Mesenchymal stem cell (in vitro differentiated cells and primary cell): ENCODE data around the gene MACROD2. TPM values are rescaled to one million over a fixed set of nuclear protein-coding genes. Genes with fewer than 3 reads are reported as not detected.
A peak's percentile ranks its signal among the peaks of the same experiment; 100 is the strongest.

ENCODE experiments used
- DNase-seq: peaks from one replicate; pipeline ENCODE4 v3.0.0-alpha.2; 2013
- H2AFZ ChIP-seq: one replicate; pipeline ENCODE4 v1.6.1; 2013; ENCODE audit warnings: low read depth, mild to moderate bottlenecking, control low read depth, inconsistent platforms, low read length, moderate library complexity
- H2AK5ac ChIP-seq: 2 replicates; pipeline ENCODE4 v1.6.1; 2013; ENCODE audit warnings: low read length, moderate library complexity, mild to moderate bottlenecking, inconsistent platforms; ENCODE audit not compliant: severe bottlenecking
- H2BK120ac ChIP-seq: one replicate; pipeline ENCODE4 v1.6.1; 2013; ENCODE audit warnings: low read depth, mild to moderate bottlenecking, inconsistent platforms, low read length, moderate library complexity
- H2BK12ac ChIP-seq, 2 experiments: one replicate each; pipeline ENCODE4 v1.6.1; 2013; ENCODE audit warnings: inconsistent platforms in 2 of 2, low read length in 2 of 2, mild to moderate bottlenecking in 2 of 2, moderate library complexity in 2 of 2, control low read depth in 1 of 2
- H2BK15ac ChIP-seq: one replicate; pipeline ENCODE4 v1.6.1; 2013; ENCODE audit warnings: mild to moderate bottlenecking, low read depth, inconsistent platforms; ENCODE audit not compliant: poor library complexity, severe bottlenecking
- H2BK5ac ChIP-seq: 2 replicates; pipeline ENCODE4 v1.6.1; 2013; ENCODE audit warnings: low read depth, mild to moderate bottlenecking, low read length, control low read depth, inconsistent platforms; ENCODE audit not compliant: poor library complexity, severe bottlenecking
- H3K14ac ChIP-seq, 2 experiments: one replicate each; pipeline ENCODE4 v1.6.1; 2013; ENCODE audit warnings: inconsistent platforms in 2 of 2, low read length in 2 of 2, control low read depth in 1 of 2, mild to moderate bottlenecking in 1 of 2, moderate library complexity in 1 of 2
- H3K18ac ChIP-seq, 2 experiments: one replicate each; pipeline ENCODE4 v1.6.1; 2013; ENCODE audit warnings: inconsistent platforms in 2 of 2, low read length in 2 of 2, control low read depth in 1 of 2, low read depth in 1 of 2, mild to moderate bottlenecking in 1 of 2
- H3K23ac ChIP-seq, 2 experiments: one replicate each; pipeline ENCODE4 v1.6.1; 2013; ENCODE audit warnings: inconsistent platforms in 2 of 2, low read length in 2 of 2, mild to moderate bottlenecking in 2 of 2, moderate library complexity in 2 of 2, control low read depth in 1 of 2
- H3K27ac ChIP-seq: 2 replicates; pipeline ENCODE4 v1.5.1; 2013; ENCODE audit warnings: mild to moderate bottlenecking, moderate library complexity, low read length, control low read depth, inconsistent platforms; ENCODE audit not compliant: poor library complexity, severe bottlenecking
- H3K27me3 ChIP-seq, 2 experiments: 2 replicates each; pipeline versions ENCODE4 v1.6.1 to v1.7.0; 2013; ENCODE audit warnings: low read length in 2 of 2, mild to moderate bottlenecking in 2 of 2, moderate library complexity in 2 of 2, control low read depth in 1 of 2, inconsistent platforms in 1 of 2; ENCODE audit not compliant: control insufficient read depth in 1 of 2, insufficient read depth in 1 of 2
- H3K36me3 ChIP-seq, 2 experiments: 2 replicates each; pipeline versions ENCODE4 v1.6.1 to v1.7.0; 2013; ENCODE audit warnings: low read length in 2 of 2, control low read depth in 1 of 2, inconsistent platforms in 1 of 2, low read depth in 1 of 2, mild to moderate bottlenecking in 1 of 2; ENCODE audit not compliant: insufficient read depth in 2 of 2, control insufficient read depth in 1 of 2
- H3K4ac ChIP-seq, 2 experiments: one replicate each; pipeline ENCODE4 v1.6.1; 2013; ENCODE audit warnings: inconsistent platforms in 2 of 2, low read length in 2 of 2, mild to moderate bottlenecking in 2 of 2, moderate library complexity in 2 of 2, control low read depth in 1 of 2, low read depth in 1 of 2
- H3K4me1 ChIP-seq: 2 replicates; pipeline ENCODE4 v1.6.1; 2013; ENCODE audit warnings: low read depth, low read length, control low read depth; ENCODE audit not compliant: control insufficient read depth, insufficient read depth
- H3K4me2 ChIP-seq: 2 replicates; pipeline ENCODE4 v1.6.1; 2013; ENCODE audit warnings: low read length, mild to moderate bottlenecking, inconsistent platforms; ENCODE audit not compliant: poor library complexity, severe bottlenecking
- H3K4me3 ChIP-seq, 2 experiments: 2 replicates each; pipeline versions ENCODE4 v1.5.1 to v1.7.0; 2013; ENCODE audit warnings: low read length in 2 of 2, mild to moderate bottlenecking in 2 of 2, control low read depth in 1 of 2, low read depth in 1 of 2; ENCODE audit not compliant: insufficient read depth in 1 of 2
- H3K79me1 ChIP-seq: replicated peaks from 2 replicates; pipeline ENCODE4 v1.6.1; 2013; ENCODE audit warnings: mild to moderate bottlenecking, control low read depth, low read length, inconsistent platforms; ENCODE audit not compliant: poor library complexity, severe bottlenecking
- H3K9ac ChIP-seq: 2 replicates; pipeline ENCODE4 v1.7.0; 2013; ENCODE audit warnings: mild to moderate bottlenecking, low read length, moderate library complexity
- H3K9me3 ChIP-seq: 2 replicates; pipeline ENCODE4 v1.7.0; 2013; ENCODE audit warnings: mild to moderate bottlenecking, low read length; ENCODE audit not compliant: control insufficient read depth
- H4K8ac ChIP-seq: one replicate; pipeline ENCODE4 v1.6.1; 2013; ENCODE audit warnings: inconsistent platforms, mild to moderate bottlenecking, low read length, moderate library complexity
- H4K91ac ChIP-seq: one replicate; pipeline ENCODE4 v1.6.1; 2013; ENCODE audit warnings: mild to moderate bottlenecking, low read length, inconsistent platforms
- WGBS: methylation state at CpG from one replicate; pipeline ENCODE4 v1.1.7; 2013; ENCODE audit warnings: mixed read lengths; 5-methylcytosine and 5-hydroxymethylcytosine counted together
- polyA plus RNA-seq, 2 experiments: library from polyadenylated mRNA; stranded (reverse); fragments of 200-250 nt; gene quantifications; one replicate each; pipeline ENCODE4 v1.2.3, GENCODE V29; 2013

The MACROD2 gene
- 0.15 TPM for polyA plus RNA-seq (2013, experiment 1 of 2)
- polyA plus RNA-seq (2013, experiment 2 of 2), result 0.10 TPM

GRCh38 chr20:13995086-13995665, at the start of gene MACROD2:
TSS of gene MACROD2 (plus strand) at chr20:13995516.
- no peaks in the 10 kb centered on the region for H3K36me3 ChIP-seq
- WGBS, result 1% methylated on average over 39 of the region's 61 CpGs

GRCh38 chr20:13947719-13948118, 47.6 kb upstream of the MACROD2 start:
- H3K27me3 ChIP-seq, result no peaks in the 10 kb centered on the region
- DNase-seq, result no peak
- H3K4me1 ChIP-seq, result no peaks in the 10 kb centered on the region
- H3K23ac ChIP-seq, result peak overlapping the region in 1 of 2 experiments; percentile 23
- H2BK12ac ChIP-seq, result no peak overlapping the region
- no peak overlapping the region for H2AK5ac ChIP-seq
- no peak overlapping the region for H3K4me3 ChIP-seq
- H3K18ac ChIP-seq, result peak overlapping the region in 1 of 2 experiments; percentile 21
- H3K9me3 ChIP-seq, result no peaks in the 10 kb centered on the region
- H3K79me1 ChIP-seq, result no peaks in the 10 kb centered on the region
- no peak overlapping the region for H3K9ac ChIP-seq
- no peak overlapping the region for H2AFZ ChIP-seq
- no peak overlapping the region for H2BK5ac ChIP-seq
- H4K8ac ChIP-seq, result no peak overlapping the region
- H3K14ac ChIP-seq, result no peak overlapping the region
- H2BK120ac ChIP-seq, result no peak overlapping the region
- H3K4ac ChIP-seq, result no peak overlapping the region
- WGBS, result 57% methylated on average over 3 of the region's 3 CpGs
- H3K36me3 ChIP-seq, result no peaks in the 10 kb centered on the region
- H4K91ac ChIP-seq, result no peak overlapping the region
- no peak overlapping the region for H3K4me2 ChIP-seq
- no peak overlapping the region for H2BK15ac ChIP-seq
- no peak overlapping the region for H3K27ac ChIP-seq

More at GRCh38 chr20:13995086-13995665, at the start of gene MACROD2:
- Histone ChIP-seq H4K91ac (no peak within 1 kb of the TSS), H2BK15ac (no peak within 1 kb of the TSS), H3K9me3 (peaks cover 24% of the 10 kb centered on the region), H3K4me3 (peak within 1 kb of the TSS; percentile 78 to 83), H3K27me3 (no peaks in the 10 kb centered on the region), H2BK5ac (no peak within 1 kb of the TSS), H3K9ac (peak within 1 kb of the TSS; percentile 60), H3K4me2 (peak within 1 kb of the TSS; percentile 89), H4K8ac (peak within 1 kb of the TSS; percentile 75), H3K23ac (peak within 1 kb of the TSS in 1 of 2 experiments; percentile 9), H2AK5ac (no peak within 1 kb of the TSS), H3K27ac (no peak within 1 kb of the TSS), H3K4me1 (peaks cover 2% of the 10 kb centered on the region), H2BK120ac (peak within 1 kb of the TSS; percentile 19), H3K18ac (no peak within 1 kb of the TSS), H2BK12ac (no peak within 1 kb of the TSS), H3K4ac (no peak within 1 kb of the TSS), H3K79me1 (no peaks in the 10 kb centered on the region), H2AFZ (peak within 1 kb of the TSS; percentile 93), H3K14ac (no peak within 1 kb of the TSS)
- peak; percentile 76 for DNase-seq

GRCh38 chr20:13953227-13953626, 42.1 kb upstream of the MACROD2 start:
- Histone ChIP-seq H3K27ac (no peak overlapping the region), H3K9me3 (peaks cover 5% of the 10 kb centered on the region), H3K9ac (no peak overlapping the region), H3K4me1 (no peaks in the 10 kb centered on the region), H3K4ac (no peak overlapping the region), H4K8ac (no peak overlapping the region), H2BK12ac (no peak overlapping the region), H3K4me3 (no peak overlapping the region), H3K4me2 (no peak overlapping the region), H2AFZ (no peak overlapping the region), H2BK5ac (no peak overlapping the region), H3K36me3 (no peaks in the 10 kb centered on the region), H3K27me3 (no peaks in the 10 kb centered on the region), H3K79me1 (no peaks in the 10 kb centered on the region), H2BK15ac (no peak overlapping the region), H2BK120ac (no peak overlapping the region), H3K14ac (no peak overlapping the region), H2AK5ac (no peak overlapping the region), H3K23ac (no peak overlapping the region), H4K91ac (no peak overlapping the region), H3K18ac (no peak overlapping the region)
- 73% methylated on average over 3 of the region's 6 CpGs for WGBS
- no peak for DNase-seq

GRCh38 chr20:13960119-13960518, 35.2 kb upstream of the MACROD2 start:
- H2BK120ac ChIP-seq, result no peak overlapping the region
- H3K36me3 ChIP-seq, result no peaks in the 10 kb centered on the region

More at GRCh38 chr20:13960119-13960518, 35.2 kb upstream of the MACROD2 start:
- no peak overlapping the region for H2AFZ ChIP-seq
- WGBS, result 74% methylated on average over 2 of the region's 2 CpGs
- no peak overlapping the region for H2AK5ac ChIP-seq
- no peak overlapping the region for H3K14ac ChIP-seq
- H3K4ac ChIP-seq, result no peak overlapping the region
- H2BK15ac ChIP-seq, result no peak overlapping the region
- no peak overlapping the region for H2BK12ac ChIP-seq
- H3K4me1 ChIP-seq, result no peaks in the 10 kb centered on the region
- DNase-seq, result no peak
- no peaks in the 10 kb centered on the region for H3K27me3 ChIP-seq
- H3K27ac ChIP-seq, result no peak overlapping the region
- H4K91ac ChIP-seq, result no peak overlapping the region
- no peak overlapping the region for H3K4me2 ChIP-seq
- no peaks in the 10 kb centered on the region for H3K9me3 ChIP-seq
- no peak overlapping the region for H3K23ac ChIP-seq
- H3K4me3 ChIP-seq, result no peak overlapping the region
- H3K79me1 ChIP-seq, result no peaks in the 10 kb centered on the region
- no peak overlapping the region for H4K8ac ChIP-seq
- H3K18ac ChIP-seq, result no peak overlapping the region
- no peak overlapping the region for H3K9ac ChIP-seq
- no peak overlapping the region for H2BK5ac ChIP-seq
